H1 (cell line): ENCODE measurements around the gene SLC24A4. TPM values are rescaled to one million over a fixed set of nuclear protein-coding genes. Genes with fewer than 3 reads are reported as not detected.

Experiments used
- CTCF ChIA-PET: fragments of 300-600 bp; sonication (Branson Sonifier 250); formaldehyde crosslinking; loops from one replicate; lab custom pipeline; 2021; ENCODE audit not compliant: partially characterized antibody; lab: Charles Lee
- POLR2A ChIA-PET: fragments of 300-600 bp; sonication (Branson Sonifier 250); formaldehyde crosslinking; loops from one replicate; lab custom pipeline; 2021; ENCODE audit warnings: inconsistent platforms; ENCODE audit not compliant: partially characterized antibody; lab: Charles Lee
- DNase-seq, 2 experiments: peaks; one replicate each; pipeline versions ENCODE4 v3.0.0 to v3.0.0-alpha.2; 2010 to 2022; ENCODE audit warnings: low spot score in 2 of 2, low read depth in 1 of 2, mixed read lengths in 1 of 2
- FAIRE-seq: peaks from 2 replicates; lab custom pipeline; 2011; peaks lifted over from hg19 to GRCh38; lab: Jason Lieb, UNC
- H2AFZ ChIP-seq: 2 replicates; pipeline ENCODE4 v1.8.1; 2012; ENCODE audit warnings: low read length, inconsistent platforms
- H2AK5ac ChIP-seq: 2 replicates; pipeline ENCODE4 v1.6.1; 2013; ENCODE audit warnings: low read depth, low read length
- H2BK120ac ChIP-seq: replicated peaks from 2 replicates; pipeline ENCODE3; 2013; ENCODE audit warnings: low read depth, low read length, inconsistent platforms
- H2BK12ac ChIP-seq: 2 replicates; pipeline ENCODE4 v1.6.1; 2013; ENCODE audit warnings: low read depth, low read length
- H2BK15ac ChIP-seq: 2 replicates; pipeline ENCODE4 v1.6.1; 2013; ENCODE audit warnings: low read length
- H2BK20ac ChIP-seq: 2 replicates; pipeline ENCODE4 v1.6.1; 2013; ENCODE audit warnings: low read length
- H2BK5ac ChIP-seq: 2 replicates; pipeline ENCODE4 v1.6.1; 2013; ENCODE audit warnings: low read depth, low read length
- H3K14ac ChIP-seq: 2 replicates; pipeline ENCODE4 v1.6.1; 2013; ENCODE audit warnings: inconsistent platforms; ENCODE audit not compliant: insufficient read length
- H3K18ac ChIP-seq: 2 replicates; pipeline ENCODE4 v1.6.1; 2013; ENCODE audit warnings: low read length; ENCODE audit errors: extremely low read depth
- H3K23ac ChIP-seq: 2 replicates; pipeline ENCODE4 v1.6.1; 2013; ENCODE audit warnings: inconsistent platforms; ENCODE audit not compliant: insufficient read length
- H3K23me2 ChIP-seq: 2 replicates; pipeline ENCODE4 v1.6.1; 2013; ENCODE audit warnings: low read depth, low read length
- H3K27ac ChIP-seq: 2 replicates; pipeline ENCODE4 v1.6.1; 2011; ENCODE audit warnings: low read depth, low read length, inconsistent platforms
- H3K27me3 ChIP-seq, 4 experiments: replicated peaks in 1 of 4; 1 replicate in 1 of 4; 2 replicates in 3 of 4; pipeline versions ENCODE4 v1.6.1 to v1.8.1; 2011 to 2013; ENCODE audit warnings: low read length in 3 of 4, mild to moderate bottlenecking in 3 of 4, inconsistent platforms in 2 of 4, mixed read lengths in 2 of 4, moderate library complexity in 1 of 4; ENCODE audit not compliant: control insufficient read depth in 3 of 4, insufficient read depth in 3 of 4; ENCODE audit errors: extremely low read depth in 1 of 4
- H3K36me3 ChIP-seq, 4 experiments: 2 replicates each; pipeline versions ENCODE4 v1.6.1 to v1.8.1; 2011 to 2013; ENCODE audit warnings: mild to moderate bottlenecking in 4 of 4, low read length in 3 of 4, moderate library complexity in 2 of 4, control low read depth in 1 of 4, inconsistent platforms in 1 of 4; ENCODE audit not compliant: insufficient read depth in 4 of 4, control insufficient read depth in 2 of 4
- H3K4ac ChIP-seq: replicated peaks from 2 replicates; pipeline ENCODE3; 2013; ENCODE audit warnings: low read length, low read depth, mixed read lengths, inconsistent platforms; ENCODE audit not compliant: insufficient read length
- H3K4me1 ChIP-seq, 4 experiments: replicated peaks in 1 of 4; 1 replicate in 1 of 4; 2 replicates in 3 of 4; pipeline versions ENCODE4 v1.6.1 to v1.8.1; 2011 to 2013; ENCODE audit warnings: low read length in 3 of 4, inconsistent platforms in 2 of 4, mixed read lengths in 1 of 4; ENCODE audit not compliant: insufficient read depth in 4 of 4, control insufficient read depth in 3 of 4
- H3K4me2 ChIP-seq, 2 experiments: 2 replicates each; pipeline versions ENCODE4 v1.6.1 to v1.8.1; 2011 to 2013; ENCODE audit warnings: low read depth in 2 of 2, low read length in 2 of 2, control low read depth in 1 of 2, inconsistent platforms in 1 of 2, mild to moderate bottlenecking in 1 of 2; ENCODE audit not compliant: insufficient read depth in 1 of 2
- H3K4me3 ChIP-seq, 4 experiments: fragments of 200-600, 300-600 bp in 1 of 4; sonication (generic), shearing (Covaris generic), sonication (Bioruptor Twin) in 1 of 4; 2 replicates each; pipeline versions ENCODE4 v1.5.1 to v1.8.1; 2011 to 2016; ENCODE audit warnings: low read length in 4 of 4, low read depth in 3 of 4, control low read depth in 2 of 4, inconsistent platforms in 2 of 4, mild to moderate bottlenecking in 2 of 4, mixed read lengths in 1 of 4, moderate library complexity in 1 of 4; ENCODE audit not compliant: insufficient read depth in 2 of 4; ENCODE audit errors: extremely low read depth in 1 of 4
- H3K56ac ChIP-seq: replicated peaks from 2 replicates; pipeline ENCODE3; 2013; ENCODE audit warnings: low read depth, mild to moderate bottlenecking, mixed read lengths, low read length, inconsistent platforms; ENCODE audit not compliant: insufficient read length
- H3K79me1 ChIP-seq: 2 replicates; pipeline ENCODE4 v1.6.1; 2013; ENCODE audit warnings: low read depth, low read length, control low read depth
- H3K79me2 ChIP-seq, 2 experiments: 2 replicates each; pipeline versions ENCODE4 v1.6.1 to v1.8.1; 2012 to 2013; ENCODE audit warnings: low read length in 2 of 2, mild to moderate bottlenecking in 2 of 2, inconsistent platforms in 1 of 2; ENCODE audit not compliant: insufficient read depth in 2 of 2, control insufficient read depth in 1 of 2
- H3K9ac ChIP-seq, 4 experiments: replicated peaks in 1 of 4; 1 replicate in 1 of 4; 2 replicates in 3 of 4; pipeline versions ENCODE4 v1.6.1 to v1.8.1; 2011 to 2013; ENCODE audit warnings: low read depth in 3 of 4, low read length in 3 of 4, control low read depth in 2 of 4, mild to moderate bottlenecking in 2 of 4, moderate library complexity in 2 of 4, inconsistent platforms in 1 of 4; ENCODE audit errors: extremely low read depth in 1 of 4
- H3K9me3 ChIP-seq, 2 experiments: 2 replicates each; pipeline versions ENCODE4 v1.6.1 to v1.8.1; 2012 to 2013; ENCODE audit warnings: mild to moderate bottlenecking in 2 of 2, moderate library complexity in 2 of 2, control low read depth in 1 of 2, inconsistent platforms in 1 of 2, low read depth in 1 of 2, low read length in 1 of 2, mixed read lengths in 1 of 2; ENCODE audit not compliant: insufficient read depth in 2 of 2
- H4K20me1 ChIP-seq, 2 experiments: replicated peaks in 1 of 2; 2 replicates each; pipeline versions ENCODE3 to v1.8.1; 2011 to 2013; ENCODE audit warnings: inconsistent platforms in 2 of 2, low read length in 2 of 2, mild to moderate bottlenecking in 1 of 2; ENCODE audit not compliant: insufficient read depth in 2 of 2, control insufficient read depth in 1 of 2
- H4K5ac ChIP-seq: 2 replicates; pipeline ENCODE4 v1.6.1; 2013; ENCODE audit warnings: low read length, low read depth, mixed read lengths, inconsistent platforms; ENCODE audit not compliant: insufficient read length
- H4K8ac ChIP-seq: 2 replicates; pipeline ENCODE4 v1.8.0; 2013; ENCODE audit warnings: mild to moderate bottlenecking, moderate library complexity, low read length, inconsistent platforms; ENCODE audit not compliant: insufficient read depth; ENCODE audit errors: extremely low read depth
- H4K91ac ChIP-seq: replicated peaks from 2 replicates; pipeline ENCODE3; 2013; ENCODE audit warnings: low read length, mixed read lengths, inconsistent platforms; ENCODE audit not compliant: insufficient read length
- PHF8 ChIP-seq: fragments of 200-600 bp; sonication (generic); conservative IDR thresholded peaks from 2 replicates; pipeline ENCODE4 v1.7.1; 2012; ENCODE audit warnings: low read depth, mild to moderate bottlenecking, inconsistent platforms, low read length, moderate library complexity
- TCF12 ChIP-seq: IDR thresholded peaks from 2 replicates; pipeline ENCODE4 v1.6.1; 2011; ENCODE audit warnings: low read depth, mild to moderate bottlenecking, low read length
- YY1 ChIP-seq: IDR thresholded peaks from 2 replicates; pipeline ENCODE4 v1.6.1; 2011; ENCODE audit warnings: low read depth, mild to moderate bottlenecking, low read length
- WGBS, 2 experiments: shearing (Covaris generic) in 1 of 2; methylation state at CpG; one replicate each; pipeline versions ENCODE4 v1.1.6 to v1.1.7; 2013 to 2015; ENCODE audit warnings: low lambda C conversion rate in 2 of 2, mixed read lengths in 2 of 2, inconsistent platforms in 1 of 2, low coverage in 1 of 2, missing lambda C conversion rate in 1 of 2; ENCODE audit not compliant: insufficient replicate concordance in 2 of 2, insufficient coverage in 1 of 2, insufficient read length in 1 of 2; ENCODE audit errors: extremely low coverage in 1 of 2, missing lambda C conversion rate in 1 of 2; 5-methylcytosine and 5-hydroxymethylcytosine counted together
- polyA plus RNA-seq, 7 experiments: library from polyadenylated mRNA; depleted of rRNA in 3 of 7; stranded (reverse) in 5 of 7; unstranded in 2 of 7; fragments of >200 nt in 5 of 7; fragments of 200-250 nt in 2 of 7; gene quantifications; 1 replicate in 5 of 7; 2 replicates in 1 of 7; 4 replicates in 1 of 7; pipeline versions ENCODE4 v1.2.1 to v1.2.3, GENCODE V29; 2011 to 2013; ENCODE audit warnings: missing spikeins in 2 of 7, mixed read lengths in 2 of 7
- total RNA-seq: library from RNA; stranded (reverse); fragmentation: NEBNext Ultra II Directional; extraction: Animal tissue kit (Norgen Biotek cat#: 25700); gene quantifications from 2 replicates; pipeline ENCODE4 v1.2.1, GENCODE V29; 2021

Gene SLC24A4
- total and polyA plus RNA-seq, 2 of the 8 experiments (the other 6 are each of a cell fraction or from before 2014, with no cell fraction given): 0.27 to 0.89 TPM

GRCh38 chr14:92460916-92461579, 138.1 kb downstream of the SLC24A4 start:
- Histone ChIP-seq H3K23me2 (no peaks in the 10 kb centered on the region), H3K79me2 (no peaks in the 10 kb centered on the region), H3K9ac (no peak overlapping the region), H3K18ac (no peak overlapping the region), H4K20me1 (no peaks in the 10 kb centered on the region), H3K27me3 (no peaks in the 10 kb centered on the region), H2BK5ac (no peak overlapping the region), H3K23ac (no peak overlapping the region), H3K27ac (no peak overlapping the region), H3K4ac (no peak overlapping the region), H3K9me3 (no peaks in the 10 kb centered on the region), H3K4me1 (peaks cover 0 to 1% (median 0%) of the 10 kb centered on the region in 4 experiments; a peak in 4 of 7 replicates), H3K14ac (no peak overlapping the region), H3K36me3 (no peaks in the 10 kb centered on the region), H2AFZ (no peak overlapping the region), H4K91ac (no peak overlapping the region), H3K4me3 (no peak overlapping the region), H3K79me1 (no peaks in the 10 kb centered on the region), H2BK20ac (no peak overlapping the region), H4K5ac (no peak overlapping the region), H3K4me2 (no peak overlapping the region), H2BK12ac (no peak overlapping the region), H3K56ac (no peak overlapping the region), H2BK15ac (no peak overlapping the region), H2AK5ac (no peak overlapping the region), H4K8ac (no peak overlapping the region), H2BK120ac (no peak overlapping the region)
- ChIA-PET CTCF (interaction anchor here (0.5 to 5.0 kb wide), 11 partner anchors 10 to 144 kb away, joined by 3 to 21 read pairs (median 4); no protein-coding TSS in a partner anchor), POLR2A (no interaction called here)
- DNase-seq (no peak), FAIRE-seq (no peak)
- WGBS, 2 experiments: 82% methylated on average over 18 of the region's 19 CpGs; no CpG with 5 or more reads in 1 of the 2 experiments
- TF ChIP-seq YY1 (no peak), TCF12 (no peak), PHF8 (no peak)
